Measurements from ENCODE around the gene HPGDS.

DNA sequence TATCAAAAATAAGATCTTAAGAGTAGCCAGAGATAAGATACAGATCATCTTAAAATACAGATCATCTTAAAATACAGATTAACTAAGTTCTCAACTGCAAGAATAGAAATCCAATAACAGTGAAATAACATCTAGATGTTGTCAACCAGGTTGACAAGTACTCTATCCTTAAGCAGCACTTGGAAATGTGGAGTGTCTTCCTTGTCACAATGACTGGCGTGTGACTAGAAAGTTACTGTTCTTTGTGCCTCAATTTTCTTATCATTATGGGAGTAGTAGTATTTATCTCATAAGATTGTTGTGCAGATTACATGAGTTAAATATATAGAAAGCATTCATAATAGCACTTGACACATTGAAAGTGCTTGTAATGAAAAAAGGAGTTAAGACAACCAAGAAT is 25.8 kb upstream of the HPGDS start:
- TF ChIP-seq, protein P1, sequence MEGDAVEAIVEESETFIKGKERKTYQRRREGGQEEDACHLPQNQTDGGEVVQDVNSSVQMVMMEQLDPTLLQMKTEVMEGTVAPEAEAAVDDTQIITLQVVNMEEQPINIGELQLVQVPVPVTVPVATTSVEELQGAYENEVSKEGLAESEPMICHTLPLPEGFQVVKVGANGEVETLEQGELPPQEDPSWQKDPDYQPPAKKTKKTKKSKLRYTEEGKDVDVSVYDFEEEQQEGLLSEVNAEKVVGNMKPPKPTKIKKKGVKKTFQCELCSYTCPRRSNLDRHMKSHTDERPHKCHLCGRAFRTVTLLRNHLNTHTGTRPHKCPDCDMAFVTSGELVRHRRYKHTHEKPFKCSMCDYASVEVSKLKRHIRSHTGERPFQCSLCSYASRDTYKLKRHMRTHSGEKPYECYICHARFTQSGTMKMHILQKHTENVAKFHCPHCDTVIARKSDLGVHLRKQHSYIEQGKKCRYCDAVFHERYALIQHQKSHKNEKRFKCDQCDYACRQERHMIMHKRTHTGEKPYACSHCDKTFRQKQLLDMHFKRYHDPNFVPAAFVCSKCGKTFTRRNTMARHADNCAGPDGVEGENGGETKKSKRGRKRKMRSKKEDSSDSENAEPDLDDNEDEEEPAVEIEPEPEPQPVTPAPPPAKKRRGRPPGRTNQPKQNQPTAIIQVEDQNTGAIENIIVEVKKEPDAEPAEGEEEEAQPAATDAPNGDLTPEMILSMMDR (IDR thresholded peaks at IDR 0.05; ENCODE audit: poor library complexity, severe bottlenecking), result no peak
- TF ChIP-seq EZH2 (IDR thresholded peaks at IDR 0.05; ENCODE audit: borderline replicate concordance, insufficient read depth, low read length, poor library complexity, severe bottlenecking) (no peak), RAD21 (conservative IDR thresholded peaks at IDR 0.05) (no peak), POLR2AphosphoS5 (IDR thresholded peaks at IDR 0.05) (peak; percentile 74), TAF1 (IDR thresholded peaks at IDR 0.05; ENCODE audit: low read depth) (no peak), EP300 (conservative IDR thresholded peaks at IDR 0.05; ENCODE audit: poor library complexity, severe bottlenecking) (peak; percentile 94)
